PC-9 (cell line): ENCODE data around the gene CAPN5.

Experiments
- EZH2 ChIP-seq: fragments of 200-600 bp; sonication (generic); IDR thresholded peaks from 2 replicates; pipeline ENCODE4 v1.8.0; 2017; ENCODE audit warnings: antibody characterized with exemption, low read depth
- TF ChIP-seq, protein P1 (sequence below): fragments of 200-600 bp; sonication (generic); conservative IDR thresholded peaks from 2 replicates; pipeline ENCODE4 v1.6.1; 2017; ENCODE audit warnings: mixed run types, antibody characterized with exemption, mild to moderate bottlenecking, moderate library complexity

GRCh38 chr11:77055101-77055561, 11.6 kb upstream of the CAPN5 start:
- TF ChIP-seq, protein P1, sequence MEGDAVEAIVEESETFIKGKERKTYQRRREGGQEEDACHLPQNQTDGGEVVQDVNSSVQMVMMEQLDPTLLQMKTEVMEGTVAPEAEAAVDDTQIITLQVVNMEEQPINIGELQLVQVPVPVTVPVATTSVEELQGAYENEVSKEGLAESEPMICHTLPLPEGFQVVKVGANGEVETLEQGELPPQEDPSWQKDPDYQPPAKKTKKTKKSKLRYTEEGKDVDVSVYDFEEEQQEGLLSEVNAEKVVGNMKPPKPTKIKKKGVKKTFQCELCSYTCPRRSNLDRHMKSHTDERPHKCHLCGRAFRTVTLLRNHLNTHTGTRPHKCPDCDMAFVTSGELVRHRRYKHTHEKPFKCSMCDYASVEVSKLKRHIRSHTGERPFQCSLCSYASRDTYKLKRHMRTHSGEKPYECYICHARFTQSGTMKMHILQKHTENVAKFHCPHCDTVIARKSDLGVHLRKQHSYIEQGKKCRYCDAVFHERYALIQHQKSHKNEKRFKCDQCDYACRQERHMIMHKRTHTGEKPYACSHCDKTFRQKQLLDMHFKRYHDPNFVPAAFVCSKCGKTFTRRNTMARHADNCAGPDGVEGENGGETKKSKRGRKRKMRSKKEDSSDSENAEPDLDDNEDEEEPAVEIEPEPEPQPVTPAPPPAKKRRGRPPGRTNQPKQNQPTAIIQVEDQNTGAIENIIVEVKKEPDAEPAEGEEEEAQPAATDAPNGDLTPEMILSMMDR: no peak
- no peak for TF ChIP-seq EZH2
